ENCODE data around the gene ATP5PO.

DNA sequence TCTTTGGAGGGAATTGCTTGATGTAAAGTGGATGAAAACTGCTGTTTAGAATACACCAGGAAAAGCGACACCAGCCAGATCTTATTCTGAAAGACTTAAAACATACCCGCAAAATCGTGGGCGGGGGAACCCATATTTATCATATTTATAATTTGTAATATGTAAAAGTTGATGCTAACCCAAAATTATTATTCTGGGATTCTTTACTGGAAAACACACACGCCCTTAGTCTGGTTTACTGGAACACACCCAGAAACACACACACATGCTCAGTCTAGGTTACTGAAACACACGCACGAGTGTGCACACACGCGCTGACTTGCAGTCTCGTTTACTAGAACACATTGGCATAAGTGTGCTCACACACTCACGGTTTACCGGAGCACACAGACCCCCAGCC is 32.5 kb downstream of the ATP5PO start:
- TF ChIP-seq NFYB (CRISPR knock-in tag; conservative IDR thresholded peaks at IDR 0.05; ENCODE audit: low read depth), result no peak
- TF ChIP-seq, protein P1, sequence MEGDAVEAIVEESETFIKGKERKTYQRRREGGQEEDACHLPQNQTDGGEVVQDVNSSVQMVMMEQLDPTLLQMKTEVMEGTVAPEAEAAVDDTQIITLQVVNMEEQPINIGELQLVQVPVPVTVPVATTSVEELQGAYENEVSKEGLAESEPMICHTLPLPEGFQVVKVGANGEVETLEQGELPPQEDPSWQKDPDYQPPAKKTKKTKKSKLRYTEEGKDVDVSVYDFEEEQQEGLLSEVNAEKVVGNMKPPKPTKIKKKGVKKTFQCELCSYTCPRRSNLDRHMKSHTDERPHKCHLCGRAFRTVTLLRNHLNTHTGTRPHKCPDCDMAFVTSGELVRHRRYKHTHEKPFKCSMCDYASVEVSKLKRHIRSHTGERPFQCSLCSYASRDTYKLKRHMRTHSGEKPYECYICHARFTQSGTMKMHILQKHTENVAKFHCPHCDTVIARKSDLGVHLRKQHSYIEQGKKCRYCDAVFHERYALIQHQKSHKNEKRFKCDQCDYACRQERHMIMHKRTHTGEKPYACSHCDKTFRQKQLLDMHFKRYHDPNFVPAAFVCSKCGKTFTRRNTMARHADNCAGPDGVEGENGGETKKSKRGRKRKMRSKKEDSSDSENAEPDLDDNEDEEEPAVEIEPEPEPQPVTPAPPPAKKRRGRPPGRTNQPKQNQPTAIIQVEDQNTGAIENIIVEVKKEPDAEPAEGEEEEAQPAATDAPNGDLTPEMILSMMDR (IDR thresholded peaks at IDR 0.05), result no peak
- TF ChIP-seq, protein P2, sequence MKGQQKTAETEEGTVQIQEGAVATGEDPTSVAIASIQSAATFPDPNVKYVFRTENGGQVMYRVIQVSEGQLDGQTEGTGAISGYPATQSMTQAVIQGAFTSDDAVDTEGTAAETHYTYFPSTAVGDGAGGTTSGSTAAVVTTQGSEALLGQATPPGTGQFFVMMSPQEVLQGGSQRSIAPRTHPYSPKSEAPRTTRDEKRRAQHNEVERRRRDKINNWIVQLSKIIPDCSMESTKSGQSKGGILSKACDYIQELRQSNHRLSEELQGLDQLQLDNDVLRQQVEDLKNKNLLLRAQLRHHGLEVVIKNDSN (CRISPR knock-in tag; IDR thresholded peaks at IDR 0.05), result no peak
- TF ChIP-seq, protein P3, sequence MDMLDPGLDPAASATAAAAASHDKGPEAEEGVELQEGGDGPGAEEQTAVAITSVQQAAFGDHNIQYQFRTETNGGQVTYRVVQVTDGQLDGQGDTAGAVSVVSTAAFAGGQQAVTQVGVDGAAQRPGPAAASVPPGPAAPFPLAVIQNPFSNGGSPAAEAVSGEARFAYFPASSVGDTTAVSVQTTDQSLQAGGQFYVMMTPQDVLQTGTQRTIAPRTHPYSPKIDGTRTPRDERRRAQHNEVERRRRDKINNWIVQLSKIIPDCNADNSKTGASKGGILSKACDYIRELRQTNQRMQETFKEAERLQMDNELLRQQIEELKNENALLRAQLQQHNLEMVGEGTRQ (CRISPR knock-in tag; IDR thresholded peaks at IDR 0.05), result no peak
- TF ChIP-seq, protein P4, sequence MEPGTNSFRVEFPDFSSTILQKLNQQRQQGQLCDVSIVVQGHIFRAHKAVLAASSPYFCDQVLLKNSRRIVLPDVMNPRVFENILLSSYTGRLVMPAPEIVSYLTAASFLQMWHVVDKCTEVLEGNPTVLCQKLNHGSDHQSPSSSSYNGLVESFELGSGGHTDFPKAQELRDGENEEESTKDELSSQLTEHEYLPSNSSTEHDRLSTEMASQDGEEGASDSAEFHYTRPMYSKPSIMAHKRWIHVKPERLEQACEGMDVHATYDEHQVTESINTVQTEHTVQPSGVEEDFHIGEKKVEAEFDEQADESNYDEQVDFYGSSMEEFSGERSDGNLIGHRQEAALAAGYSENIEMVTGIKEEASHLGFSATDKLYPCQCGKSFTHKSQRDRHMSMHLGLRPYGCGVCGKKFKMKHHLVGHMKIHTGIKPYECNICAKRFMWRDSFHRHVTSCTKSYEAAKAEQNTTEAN (CRISPR knock-in tag; IDR thresholded peaks at IDR 0.05), result no peak
- no peak for TF ChIP-seq ZNF671 (CRISPR knock-in tag; IDR thresholded peaks at IDR 0.05)
- TF ChIP-seq CBFB (CRISPR knock-in tag; IDR thresholded peaks at IDR 0.05; ENCODE audit: low read depth), result no peak
- TF ChIP-seq ELF4 (CRISPR knock-in tag; IDR thresholded peaks at IDR 0.05; ENCODE audit: low read depth), result no peak

Measured in WTC11 (cell line).